Large intestine (tissue), 3 donors: ENCODE results near the gene NUDT1. TPM values are rescaled to one million over a fixed set of nuclear protein-coding genes. Genes with fewer than 3 reads are reported as not detected.

Experiments used
- DNase-seq, 2 donors: peaks; one replicate each; pipeline versions ENCODE4 v3.0.0 to v3.0.0-alpha.2; 2013
- H3K27ac ChIP-seq: one replicate; pipeline ENCODE4 v1.5.1; 2013; ENCODE audit warnings: low read length
- H3K27me3 ChIP-seq: 2 replicates; pipeline ENCODE4 v1.6.1; 2013; ENCODE audit warnings: low read length; ENCODE audit not compliant: control insufficient read depth, insufficient read depth
- H3K36me3 ChIP-seq: 2 replicates; pipeline ENCODE4 v1.6.1; 2013; ENCODE audit warnings: low read length; ENCODE audit not compliant: control insufficient read depth, insufficient read depth
- H3K4me1 ChIP-seq: one replicate; pipeline ENCODE4 v1.6.1; 2013; ENCODE audit warnings: low read length; ENCODE audit not compliant: control insufficient read depth, insufficient read depth
- H3K4me3 ChIP-seq: one replicate; pipeline ENCODE4 v1.5.1; 2013; ENCODE audit warnings: low read length
- H3K9me3 ChIP-seq: one replicate; pipeline ENCODE4 v1.6.1; 2013; ENCODE audit warnings: mild to moderate bottlenecking, low read depth, low read length, moderate library complexity; ENCODE audit not compliant: control insufficient read depth
- WGBS: methylation state at CpG from one replicate; pipeline ENCODE4 v1.1.5; 2013; ENCODE audit warnings: low lambda C conversion rate; ENCODE audit not compliant: insufficient coverage; 5-methylcytosine and 5-hydroxymethylcytosine counted together
- polyA plus RNA-seq: library from polyadenylated mRNA; unstranded; fragments of 120-200 nt; gene quantifications from one replicate; pipeline ENCODE4 v1.2.1, GENCODE V29; 2013

NUDT1 gene
- polyA plus RNA-seq, 1 donor: 25.6 TPM

DNA sequence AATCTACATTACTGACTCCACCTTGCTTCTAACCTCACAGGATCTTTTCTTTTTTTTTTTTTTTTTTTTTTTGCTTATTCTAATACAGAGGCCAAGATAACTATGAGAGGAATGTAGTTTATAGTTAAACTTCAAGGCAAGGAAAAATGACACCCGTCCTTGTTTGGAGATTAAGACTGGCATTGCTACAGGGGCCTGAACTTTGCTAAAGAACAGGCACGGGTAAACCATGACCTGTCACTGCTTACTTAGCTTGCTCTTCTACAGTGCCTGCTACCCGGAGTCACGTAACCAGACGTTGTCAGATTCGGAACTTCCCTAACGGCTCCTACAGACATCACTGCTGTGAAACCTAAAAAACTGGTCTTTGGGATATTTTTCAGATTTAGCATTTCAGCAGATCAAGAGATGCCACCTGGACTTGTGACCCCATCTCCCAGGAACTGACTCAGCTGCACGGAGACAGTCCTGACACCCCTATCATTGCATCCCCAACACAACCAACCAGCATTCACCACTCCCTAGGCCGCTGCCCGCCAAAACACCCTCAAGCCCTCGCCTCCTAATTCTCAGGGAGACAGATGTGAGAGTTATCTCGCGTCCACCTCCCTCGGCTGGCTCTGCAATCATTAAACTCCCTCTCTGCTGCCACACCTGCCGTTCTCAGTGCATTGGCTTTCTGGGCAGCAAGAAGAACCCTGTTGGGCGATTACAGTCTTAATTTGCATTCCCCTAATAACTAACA lies 36.8 kb upstream of the NUDT1 start:
- Histone ChIP-seq H3K4me1 (peaks cover 3% of the 10 kb centered on the region), H3K27ac (no peak overlapping the region), H3K36me3 (peaks cover 26% of the 10 kb centered on the region), H3K9me3 (no peaks in the 10 kb centered on the region), H3K27me3 (no peaks in the 10 kb centered on the region), H3K4me3 (no peak overlapping the region)
- no peak for DNase-seq
- WGBS: 100% methylated on average over 1 of the region's 16 CpGs

DNA sequence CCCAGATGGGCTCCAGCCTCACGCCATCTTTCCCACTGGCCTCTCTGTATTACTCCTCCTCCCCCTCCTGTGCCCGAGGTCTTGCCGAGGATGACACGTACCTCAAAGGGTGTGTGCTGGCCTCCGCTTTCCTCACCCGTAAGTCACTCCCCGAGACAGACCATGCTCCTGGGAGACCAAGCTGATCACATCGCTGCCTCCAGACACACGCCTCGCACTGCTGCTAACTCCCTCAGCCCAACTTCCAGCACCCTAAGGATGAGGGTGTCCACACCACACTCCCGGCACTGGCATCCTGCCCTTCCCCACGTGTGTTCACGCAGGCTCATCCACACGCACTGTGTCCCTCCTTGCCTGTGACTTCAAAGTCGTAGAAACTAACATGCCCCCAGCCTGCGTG lies 33.3 kb upstream of the NUDT1 start:
- Histone ChIP-seq H3K27me3 (no peaks in the 10 kb centered on the region), H3K9me3 (no peaks in the 10 kb centered on the region), H3K27ac (no peak overlapping the region), H3K36me3 (peaks cover 45% of the 10 kb centered on the region), H3K4me3 (no peak overlapping the region), H3K4me1 (no peaks in the 10 kb centered on the region)
- WGBS: no CpG with 5 or more reads among the region's 16 CpGs
- DNase-seq: no peak

DNA sequence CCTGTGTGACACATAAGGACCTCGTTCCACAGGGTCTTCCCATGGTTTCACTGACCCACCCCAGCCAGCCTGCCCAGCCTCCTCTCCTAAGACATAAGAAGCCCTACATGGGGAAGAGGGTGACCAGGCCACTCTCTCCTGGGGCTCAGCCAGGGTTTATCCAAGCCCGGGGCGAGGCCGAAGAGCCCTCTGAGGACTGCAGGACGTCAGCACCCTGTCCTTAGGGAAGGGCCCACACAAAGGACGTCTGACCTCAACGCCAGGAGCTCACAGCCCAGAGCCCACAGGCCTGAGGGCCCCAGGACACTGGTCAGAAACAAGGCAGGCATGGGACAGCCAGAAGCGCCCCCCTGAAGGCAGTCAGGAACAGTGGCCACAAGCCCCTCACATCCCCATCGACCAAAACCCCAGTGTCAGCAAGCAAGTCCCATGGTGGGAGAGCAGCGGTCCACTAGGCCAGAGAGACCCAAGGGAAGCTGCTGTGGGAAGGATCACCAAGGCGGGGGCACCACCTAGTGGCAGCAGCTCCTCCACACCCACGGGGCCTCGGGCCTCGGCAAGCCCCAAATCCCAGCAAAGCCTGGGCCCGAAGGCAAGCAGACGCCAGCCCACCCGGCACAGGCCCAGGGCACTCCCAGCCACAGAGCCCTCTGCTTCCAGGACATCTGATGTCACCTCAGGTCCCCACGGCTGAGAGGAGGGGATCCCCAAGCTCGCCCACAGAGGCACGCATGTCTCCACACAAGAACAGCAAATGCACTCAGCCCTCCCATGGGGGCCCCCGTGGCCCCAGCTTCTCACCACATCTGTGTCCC lies 32.7 kb upstream of the NUDT1 start:
- no peak overlapping the region for H3K27ac ChIP-seq
- WGBS: 80% methylated on average over 1 of the region's 21 CpGs
- no peaks in the 10 kb centered on the region for H3K27me3 ChIP-seq
- no peak overlapping the region for H3K4me3 ChIP-seq
- DNase-seq: peak; percentile 36 to 54
- H3K36me3 ChIP-seq: peaks cover 47% of the 10 kb centered on the region
- H3K4me1 ChIP-seq: no peaks in the 10 kb centered on the region
- H3K9me3 ChIP-seq: no peaks in the 10 kb centered on the region

DNA sequence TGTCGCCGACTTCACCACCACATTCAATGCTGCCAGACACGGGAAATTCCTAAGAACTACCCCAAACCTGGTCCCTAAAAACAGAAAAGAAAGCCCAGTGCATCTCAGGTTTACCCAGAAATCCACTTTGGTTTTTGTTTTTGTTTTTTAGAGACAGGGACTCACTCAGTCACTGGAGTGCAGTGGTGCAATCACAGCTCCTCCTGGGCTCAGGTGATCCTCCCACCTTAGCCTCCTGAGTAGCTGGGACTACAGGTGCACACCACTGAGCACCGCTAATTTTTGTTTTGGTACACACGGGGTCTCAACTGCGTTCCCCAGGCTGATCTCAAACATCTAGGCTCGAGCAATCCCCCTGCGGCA lies 32.1 kb upstream of the NUDT1 start:
- no peaks in the 10 kb centered on the region for H3K27me3 ChIP-seq
- no peak overlapping the region for H3K27ac ChIP-seq
- no peaks in the 10 kb centered on the region for H3K4me1 ChIP-seq
- H3K36me3 ChIP-seq: peaks cover 52% of the 10 kb centered on the region
- H3K4me3 ChIP-seq: no peak overlapping the region
- H3K9me3 ChIP-seq: no peaks in the 10 kb centered on the region
- no peak for DNase-seq
- no CpG with 5 or more reads among the region's 8 CpGs for WGBS

DNA sequence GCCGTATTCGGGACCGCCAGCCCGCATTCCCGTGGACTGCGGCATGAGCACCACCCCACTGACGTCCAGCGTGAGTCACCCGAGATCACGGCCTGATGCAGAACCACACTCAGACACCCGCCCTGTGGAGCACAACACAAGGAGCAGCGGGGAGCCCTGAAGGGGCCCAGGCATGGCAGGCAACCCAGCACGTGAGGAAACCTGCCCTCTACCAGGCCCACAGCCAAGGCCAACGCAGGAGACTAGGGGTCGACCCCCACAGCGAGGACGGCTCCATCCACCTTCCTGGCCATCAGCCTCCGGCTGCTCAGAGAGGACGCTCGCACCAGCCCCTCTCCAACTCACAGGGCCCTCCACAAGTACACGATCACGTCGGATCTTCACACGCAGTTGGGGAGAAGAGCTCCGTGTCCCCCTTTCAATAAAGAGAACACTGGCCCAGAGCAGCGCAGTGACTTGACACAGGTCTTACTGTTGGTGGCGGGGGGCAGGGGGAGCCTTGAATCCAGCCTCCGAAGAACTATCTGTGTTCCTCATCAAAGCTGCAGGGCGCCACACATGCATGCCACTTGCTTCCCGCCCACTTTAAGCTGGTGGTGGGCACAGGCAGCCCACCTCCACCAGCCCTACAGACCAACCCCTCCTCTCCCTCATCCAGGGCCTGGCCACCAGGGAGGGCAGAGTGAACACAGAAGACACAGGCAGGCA lies 31.3 kb upstream of the NUDT1 start:
- Histone ChIP-seq H3K9me3 (no peaks in the 10 kb centered on the region), H3K36me3 (peaks cover 57% of the 10 kb centered on the region), H3K27me3 (no peaks in the 10 kb centered on the region), H3K27ac (no peak overlapping the region), H3K4me3 (no peak overlapping the region), H3K4me1 (no peaks in the 10 kb centered on the region)
- no CpG with 5 or more reads among the region's 30 CpGs for WGBS
- DNase-seq: no peak

DNA sequence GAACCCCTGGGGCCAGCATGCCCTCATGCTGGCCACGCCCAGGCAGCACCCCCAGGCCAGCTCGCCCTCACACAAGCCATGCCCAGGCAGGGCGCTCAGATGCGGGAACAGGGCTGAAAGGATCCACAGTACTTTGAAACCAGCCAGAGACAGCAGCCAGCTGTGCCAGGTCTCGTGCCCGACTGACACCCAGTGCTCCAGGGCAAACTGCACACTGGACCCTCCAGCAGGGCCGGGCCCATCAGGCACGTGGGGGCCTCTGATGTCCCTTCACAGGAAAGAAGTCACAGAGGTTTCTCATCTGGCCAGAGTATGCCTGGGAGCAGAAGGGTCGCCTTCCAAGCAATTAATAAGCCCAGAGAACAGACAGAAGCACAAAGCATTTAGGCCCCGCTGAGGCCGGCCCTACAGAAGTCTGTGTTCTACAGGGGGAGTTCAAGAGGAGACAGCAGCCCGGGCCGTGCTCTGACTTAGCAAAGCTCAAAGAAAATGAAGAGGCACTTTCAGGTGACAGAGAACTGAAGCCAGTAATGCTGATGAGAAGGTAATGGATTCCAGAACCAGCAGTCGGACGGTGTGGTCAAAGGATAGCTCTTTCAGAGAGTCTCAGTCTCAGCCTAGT lies 30.7 kb upstream of the NUDT1 start:
- H3K4me3 ChIP-seq: no peak overlapping the region
- no peaks in the 10 kb centered on the region for H3K4me1 ChIP-seq
- no peaks in the 10 kb centered on the region for H3K27me3 ChIP-seq
- peaks cover 63% of the 10 kb centered on the region for H3K36me3 ChIP-seq
- no peak for DNase-seq
- WGBS: 87% methylated on average over 3 of the region's 15 CpGs
- no peak overlapping the region for H3K27ac ChIP-seq
- no peaks in the 10 kb centered on the region for H3K9me3 ChIP-seq

DNA sequence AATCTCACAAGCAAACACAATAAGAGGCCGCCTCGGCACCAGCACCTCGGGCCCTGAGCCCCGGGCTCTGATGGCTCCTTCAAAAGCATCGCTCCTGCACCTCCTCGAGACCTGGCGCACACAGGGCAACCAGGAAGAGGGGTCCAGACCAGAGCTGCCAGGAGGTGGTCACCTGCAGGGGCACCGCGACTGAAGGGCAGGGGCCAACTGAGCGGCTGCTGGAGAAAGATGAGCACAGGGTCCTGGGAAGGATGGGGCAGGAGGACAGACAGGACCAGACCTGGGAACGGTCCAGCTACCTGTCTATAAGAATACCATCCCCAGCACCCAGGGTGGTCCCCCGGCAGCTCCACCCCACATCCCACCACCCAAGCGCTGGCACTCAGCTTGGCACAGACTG lies 30.1 kb upstream of the NUDT1 start:
- no peaks in the 10 kb centered on the region for H3K27me3 ChIP-seq
- no peak overlapping the region for H3K27ac ChIP-seq
- peaks cover 69% of the 10 kb centered on the region for H3K36me3 ChIP-seq
- no peaks in the 10 kb centered on the region for H3K9me3 ChIP-seq
- WGBS: no CpG with 5 or more reads among the region's 13 CpGs
- H3K4me3 ChIP-seq: no peak overlapping the region
- no peak for DNase-seq
- H3K4me1 ChIP-seq: no peaks in the 10 kb centered on the region

DNA sequence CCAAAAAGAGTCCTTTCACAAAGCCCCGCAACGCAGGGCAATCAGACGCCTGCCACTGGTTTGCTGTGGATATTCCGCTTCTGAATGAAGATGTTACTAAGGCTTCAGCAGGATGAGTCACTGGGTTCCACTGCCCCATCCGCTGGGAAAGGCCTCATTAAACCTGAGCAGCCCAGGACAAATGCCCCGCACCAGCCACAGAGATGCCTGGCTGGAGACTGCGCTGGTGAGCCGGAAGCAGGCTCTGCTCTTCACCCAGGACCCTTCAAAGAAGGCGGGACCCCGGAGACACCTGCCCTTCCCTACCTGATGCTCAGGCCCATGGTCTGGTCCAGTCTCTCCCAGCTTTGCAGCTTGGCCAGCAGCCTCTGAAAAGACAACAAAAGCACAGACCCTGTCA lies 29.1 kb upstream of the NUDT1 start:
- Histone ChIP-seq H3K4me3 (no peak overlapping the region), H3K27me3 (no peaks in the 10 kb centered on the region), H3K27ac (no peak overlapping the region), H3K4me1 (no peaks in the 10 kb centered on the region), H3K9me3 (no peaks in the 10 kb centered on the region), H3K36me3 (peaks cover 69% of the 10 kb centered on the region)
- no CpG with 5 or more reads among the region's 10 CpGs for WGBS
- DNase-seq: no peak

DNA sequence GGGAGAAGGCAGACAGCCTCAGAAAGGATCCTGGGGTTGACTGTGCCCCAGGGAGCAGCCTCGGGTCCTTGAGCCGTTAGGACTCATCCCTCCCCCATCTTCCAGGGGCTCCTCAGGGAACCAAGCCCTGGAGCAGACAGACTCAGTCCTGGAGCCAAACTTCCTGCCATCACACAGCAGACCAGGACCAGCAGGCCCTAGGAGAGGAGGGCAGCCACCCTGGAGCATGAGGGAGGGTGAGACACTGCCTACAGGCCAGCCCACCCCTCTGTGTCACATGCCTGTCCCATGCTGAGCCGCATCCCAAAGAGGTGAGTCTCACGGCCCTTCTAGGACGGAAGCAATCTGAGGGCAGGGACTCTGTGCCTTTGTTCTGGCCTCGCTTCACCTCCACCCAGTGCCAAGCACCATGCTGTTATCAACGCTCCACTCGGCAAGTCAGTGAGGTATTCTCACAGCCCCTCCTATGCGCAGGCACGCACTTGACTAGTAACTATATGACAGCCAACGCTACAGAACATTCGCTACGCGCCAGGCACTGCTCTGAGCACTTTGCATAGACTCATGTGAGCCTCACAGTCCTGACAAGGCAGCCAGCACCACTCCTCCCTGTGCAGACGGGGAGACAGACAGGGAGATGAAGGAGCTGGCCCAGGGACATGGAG lies 28.3 kb upstream of the NUDT1 start:
- Histone ChIP-seq H3K4me3 (no peak overlapping the region), H3K27ac (no peak overlapping the region), H3K27me3 (no peaks in the 10 kb centered on the region), H3K4me1 (no peaks in the 10 kb centered on the region), H3K36me3 (peaks cover 66% of the 10 kb centered on the region), H3K9me3 (no peaks in the 10 kb centered on the region)
- DNase-seq: no peak
- no CpG with 5 or more reads among the region's 15 CpGs for WGBS

DNA sequence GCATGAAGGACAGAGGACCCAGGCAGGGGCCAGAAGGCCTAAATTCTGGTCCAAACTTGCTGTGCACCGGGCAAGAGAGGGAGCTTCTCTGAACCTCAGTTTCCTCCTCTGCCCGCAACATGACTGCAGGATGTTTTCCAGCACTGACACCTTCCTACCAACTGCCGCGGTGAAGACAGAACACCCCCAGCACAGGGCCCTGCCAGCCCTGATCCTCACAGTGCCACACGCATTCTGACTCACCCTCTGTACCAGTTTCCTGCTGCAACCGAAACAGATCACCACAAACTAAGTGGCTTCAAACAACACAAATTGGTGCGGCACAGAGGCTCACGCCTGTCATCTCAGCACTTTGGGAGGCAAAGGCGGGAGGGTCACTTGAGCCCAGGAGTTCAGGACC lies 27.4 kb upstream of the NUDT1 start:
- H3K9me3 ChIP-seq: no peaks in the 10 kb centered on the region
- no peaks in the 10 kb centered on the region for H3K27me3 ChIP-seq
- H3K4me1 ChIP-seq: no peaks in the 10 kb centered on the region
- H3K27ac ChIP-seq: no peak overlapping the region
- no peak for DNase-seq
- WGBS: no CpG with 5 or more reads among the region's 9 CpGs
- H3K36me3 ChIP-seq: peaks cover 66% of the 10 kb centered on the region
- H3K4me3 ChIP-seq: no peak overlapping the region
